Upper lobe of left lung (tissue), 6 donors: Measurements from ENCODE around the gene LTBR. TPM values are rescaled to one million over a fixed set of nuclear protein-coding genes. Genes with fewer than 3 reads are reported as not detected.
A peak's percentile ranks its signal among the peaks of the same experiment; 100 is the strongest.

Source experiments
- ATAC-seq, 2 donors: fragments of 200-7000 bp; cut with Tn5 transposase; one replicate each; pipeline ENCODE4 v1.9.1; 2022; ENCODE audit warnings: mild to moderate bottlenecking in 2 of 2, moderate library complexity in 2 of 2; ENCODE audit not compliant: low FRiP score in 2 of 2
- DNase-seq, 2 donors: peaks; one replicate each; pipeline ENCODE4 v3.0.0-alpha.2; 2019 to 2020
- H3K27ac ChIP-seq, 4 donors: fragments of 200-600 bp; sonication (generic); one replicate each; pipeline ENCODE4 v1.5.1; 2016 to 2019
- H3K27me3 ChIP-seq, 4 donors: fragments of 200-600 bp; sonication (generic); one replicate each; pipeline ENCODE4 v1.5.1; 2017 to 2019
- H3K36me3 ChIP-seq, 4 donors: fragments of 200-600 bp; sonication (generic); one replicate each; pipeline ENCODE4 v1.5.1; 2016 to 2019
- H3K4me1 ChIP-seq, 4 donors: fragments of 200-600 bp; sonication (generic); one replicate each; pipeline ENCODE4 v1.5.1; 2018 to 2019
- H3K4me3 ChIP-seq, 4 donors: fragments of 200-600 bp; sonication (generic); one replicate each; pipeline ENCODE4 v1.5.1; 2017 to 2019; ENCODE audit warnings: mild to moderate bottlenecking in 2 of 4, moderate library complexity in 1 of 4
- H3K9me3 ChIP-seq, 4 donors: fragments of 200-600 bp; sonication (generic); one replicate each; pipeline ENCODE4 v1.5.1; 2018 to 2019
- CTCF ChIP-seq, 6 experiments: fragments of 450-650 bp in 4 of 6; fragments of 200-600 bp in 2 of 6; sonication (generic) in 2 of 6; IDR thresholded peaks; one replicate each; pipeline ENCODE4 v1.5.1; 2016 to 2019; ENCODE audit warnings: antibody characterized with exemption in 6 of 6
- EP300 ChIP-seq, 4 donors: sonication (generic); formaldehyde crosslinking; IDR thresholded peaks; one replicate each; pipeline ENCODE4 v1.5.1; 2017; ENCODE audit warnings: antibody characterized with exemption in 4 of 4, control low read depth in 2 of 4
- POLR2A ChIP-seq, 4 donors: fragments of 450-650 bp; IDR thresholded peaks; one replicate each; pipeline ENCODE4 v1.5.1; 2016 to 2017; ENCODE audit warnings: antibody characterized with exemption in 4 of 4, mild to moderate bottlenecking in 2 of 4
- POLR2AphosphoS5 ChIP-seq, 2 donors: sonication (generic); formaldehyde crosslinking; IDR thresholded peaks; one replicate each; pipeline ENCODE4 v1.5.1; 2017; ENCODE audit warnings: antibody characterized with exemption in 2 of 2
- WGBS, 2 donors: methylation state at CpG; one replicate each; pipeline ENCODE4 v1.1.5; 2017 to 2018; 5-methylcytosine and 5-hydroxymethylcytosine counted together
- total RNA-seq, 6 donors: library from RNA; depleted of rRNA in 4 of 6; stranded (reverse); fragments of >200 nt in 4 of 6; gene quantifications; one replicate each; pipeline versions ENCODE4 v1.1.0 to v1.2.1, GENCODE V29; 2016 to 2021
- donor health status: DM: no; HTN: no; CAD: no; lungs with moderate emphysema.
- donor health status: DM: no; HTN: yes; CAD: no; lungs with severe emphysema.

The LTBR gene
- total RNA-seq, 6 donors from 2014 or later = 84.9 to 207 (median 150) TPM

GRCh38 chr12:6377667-6377994, 6.3 kb upstream of the LTBR start:
- Histone ChIP-seq H3K4me3 (peak overlapping the region in 1 of 4 donors; percentile 53), H3K36me3 (no peaks in the 10 kb centered on the region), H3K9me3 (no peaks in the 10 kb centered on the region), H3K27me3 (no peaks in the 10 kb centered on the region), H3K4me1 (peaks cover 50 to 61% (median 59%) of the 10 kb centered on the region in 4 donors), H3K27ac (peak overlapping the region; percentile 82 to 92 (median 88))
- ATAC-seq (peak; percentile 35 to 71), DNase-seq (peak in 1 of 2 donors; percentile 90)
- WGBS, 2 donors = 32 to 36% methylated on average over 4 of the region's 4 CpGs
- TF ChIP-seq POLR2A (IDR thresholded peaks at IDR 0.05) = peak in 1 of 4 donors; percentile 89
- TF ChIP-seq CTCF (IDR thresholded peaks at IDR 0.05) = no peak
- TF ChIP-seq EP300 (IDR thresholded peaks at IDR 0.05) = peak in 1 of 4 donors; percentile 56
- TF ChIP-seq POLR2AphosphoS5 (IDR thresholded peaks at IDR 0.05) = peak; percentile 46 to 75

- Histone ChIP-seq H3K4me3 (no peak overlapping the region), H3K27me3 (no peaks in the 10 kb centered on the region), H3K4me1 (peaks cover 56 to 72% (median 68%) of the 10 kb centered on the region in 4 donors), H3K36me3 (no peaks in the 10 kb centered on the region), H3K27ac (peak overlapping the region; percentile 80 to 90 (median 84)), H3K9me3 (no peaks in the 10 kb centered on the region)
- ATAC-seq (no peak), DNase-seq (no peak)
- TF ChIP-seq POLR2AphosphoS5 (IDR thresholded peaks at IDR 0.05) (no peak), CTCF (IDR thresholded peaks at IDR 0.05) (no peak), EP300 (IDR thresholded peaks at IDR 0.05) (peak in 1 of 4 donors; percentile 27), POLR2A (IDR thresholded peaks at IDR 0.05) (no peak)
- WGBS, 2 donors = 39 to 71% methylated on average over 12 to 13 of the region's 13 CpGs
Measured at GRCh38 chr12:6378709-6379472, 5.1 kb upstream of the LTBR start.

DNA sequence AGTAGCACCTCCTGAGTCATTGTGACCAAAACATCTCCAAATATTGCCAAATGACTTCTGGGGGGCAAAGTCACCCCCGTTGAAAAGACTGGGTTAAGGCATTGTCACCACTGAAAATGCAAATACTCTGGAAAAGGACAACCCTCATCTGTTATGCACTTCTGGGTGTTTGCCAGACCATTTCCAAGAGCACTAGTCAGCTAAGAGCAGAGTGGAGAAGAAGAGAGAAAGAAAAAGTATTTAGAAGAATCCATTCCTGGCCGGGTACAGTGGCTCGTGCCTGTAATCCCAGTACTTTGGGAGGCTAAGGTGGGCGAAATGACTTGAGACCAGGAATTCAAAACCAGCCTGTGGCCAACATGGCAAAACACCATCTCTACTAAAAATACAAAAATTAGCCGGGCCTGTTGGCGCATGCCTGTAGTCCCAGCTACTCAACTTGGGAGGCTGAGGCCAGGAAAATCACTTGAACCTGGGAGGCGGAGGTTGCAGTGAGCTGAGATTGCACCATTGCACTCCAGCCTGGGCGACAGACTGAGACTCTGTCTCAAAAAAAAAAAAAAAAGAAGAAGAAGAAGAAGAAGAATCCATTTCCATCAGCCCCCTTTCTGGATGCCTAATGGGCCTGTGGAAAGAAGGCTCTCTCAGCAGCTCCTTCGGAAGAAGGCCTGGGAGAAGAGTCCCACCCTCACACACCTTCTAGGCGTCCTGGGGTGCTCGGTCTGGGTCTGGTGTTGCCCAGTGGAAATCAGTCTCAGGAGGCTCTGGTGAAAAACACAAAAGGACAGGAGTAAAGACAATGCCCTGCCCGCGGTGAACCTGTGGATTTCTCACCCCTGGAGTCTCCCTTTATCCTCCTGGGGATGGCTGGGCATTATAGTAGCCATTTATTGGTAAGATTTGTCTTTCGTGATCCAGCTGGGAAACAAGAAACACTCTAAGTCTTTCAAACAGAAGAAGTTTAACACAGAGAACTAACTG, 3.5 kb upstream of the LTBR start:
- DNase-seq (peak in 1 of 2 donors; percentile 70), ATAC-seq (no peak)
- H3K36me3 ChIP-seq = no peaks in the 10 kb centered on the region
- H3K27me3 ChIP-seq = no peaks in the 10 kb centered on the region
- WGBS, 2 donors = 70 to 75% methylated on average over 14 of the region's 14 CpGs
- peak overlapping the region; percentile 30 to 90 (median 74) for H3K27ac ChIP-seq
- no peak for TF ChIP-seq POLR2A (IDR thresholded peaks at IDR 0.05)
- no peak for TF ChIP-seq POLR2AphosphoS5 (IDR thresholded peaks at IDR 0.05)
- no peak for TF ChIP-seq CTCF (IDR thresholded peaks at IDR 0.05)
- no peak for TF ChIP-seq EP300 (IDR thresholded peaks at IDR 0.05)
- H3K9me3 ChIP-seq = no peaks in the 10 kb centered on the region
- no peak overlapping the region for H3K4me3 ChIP-seq
- H3K4me1 ChIP-seq = peaks cover 61 to 81% (median 76%) of the 10 kb centered on the region in 4 donors

DNA sequence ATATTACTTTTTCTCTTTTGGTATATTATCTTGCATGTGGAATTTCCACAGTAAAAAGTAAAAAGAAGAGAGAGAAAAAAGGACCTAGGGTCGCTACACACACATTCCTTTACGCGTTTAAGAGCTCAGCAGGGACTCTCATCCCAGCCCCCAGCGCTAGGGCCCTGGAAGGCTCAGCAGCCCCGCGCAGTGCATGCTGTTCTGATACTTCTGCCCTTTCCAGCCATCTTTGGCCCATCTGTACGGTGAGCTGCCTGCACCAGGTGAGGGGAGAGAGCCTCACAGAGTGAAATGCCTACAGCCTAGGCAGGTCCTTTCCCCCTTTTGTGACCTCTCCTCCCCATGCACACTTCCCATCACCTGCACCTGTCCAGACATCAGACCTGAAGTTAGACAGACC, 1.6 kb upstream of the LTBR start:
- H3K4me1 ChIP-seq = peaks cover 57 to 81% (median 67%) of the 10 kb centered on the region in 4 donors
- peak overlapping the region; percentile 90 to 99 (median 97) for H3K27ac ChIP-seq
- peaks cover 0 to 16% (median 7%) of the 10 kb centered on the region in 4 donors for H3K36me3 ChIP-seq
- no peak for ATAC-seq
- H3K27me3 ChIP-seq = no peaks in the 10 kb centered on the region
- no peak overlapping the region for H3K4me3 ChIP-seq
- H3K9me3 ChIP-seq = no peaks in the 10 kb centered on the region
- DNase-seq = no peak
- TF ChIP-seq CTCF (IDR thresholded peaks at IDR 0.05) (no peak), POLR2AphosphoS5 (IDR thresholded peaks at IDR 0.05) (no peak), POLR2A (IDR thresholded peaks at IDR 0.05) (no peak), EP300 (IDR thresholded peaks at IDR 0.05) (no peak)
- 90 to 94% methylated on average over 6 to 7 of the region's 7 CpGs for WGBS, 2 donors
